H1 (cell line): ENCODE results near the gene NRL. TPM values are rescaled to one million over a fixed set of nuclear protein-coding genes. Genes with fewer than 3 reads are reported as not detected.

Experiments used
- CTCF ChIA-PET: fragments of 300-600 bp; sonication (Branson Sonifier 250); formaldehyde crosslinking; loops from one replicate; lab custom pipeline; 2021; ENCODE audit not compliant: partially characterized antibody; lab: Charles Lee
- POLR2A ChIA-PET: fragments of 300-600 bp; sonication (Branson Sonifier 250); formaldehyde crosslinking; loops from one replicate; lab custom pipeline; 2021; ENCODE audit warnings: inconsistent platforms; ENCODE audit not compliant: partially characterized antibody; lab: Charles Lee
- DNase-seq, 2 experiments: peaks; one replicate each; pipeline versions ENCODE4 v3.0.0 to v3.0.0-alpha.2; 2010 to 2022; ENCODE audit warnings: low spot score in 2 of 2, low read depth in 1 of 2, mixed read lengths in 1 of 2
- FAIRE-seq: peaks from 2 replicates; lab custom pipeline; 2011; peaks lifted over from hg19 to GRCh38; lab: Jason Lieb, UNC
- H2AFZ ChIP-seq: 2 replicates; pipeline ENCODE4 v1.8.1; 2012; ENCODE audit warnings: low read length, inconsistent platforms
- H2AK5ac ChIP-seq: 2 replicates; pipeline ENCODE4 v1.6.1; 2013; ENCODE audit warnings: low read depth, low read length
- H2BK120ac ChIP-seq: replicated peaks from 2 replicates; pipeline ENCODE3; 2013; ENCODE audit warnings: low read depth, low read length, inconsistent platforms
- H2BK12ac ChIP-seq: 2 replicates; pipeline ENCODE4 v1.6.1; 2013; ENCODE audit warnings: low read depth, low read length
- H2BK15ac ChIP-seq: 2 replicates; pipeline ENCODE4 v1.6.1; 2013; ENCODE audit warnings: low read length
- H2BK20ac ChIP-seq: 2 replicates; pipeline ENCODE4 v1.6.1; 2013; ENCODE audit warnings: low read length
- H2BK5ac ChIP-seq: 2 replicates; pipeline ENCODE4 v1.6.1; 2013; ENCODE audit warnings: low read depth, low read length
- H3K14ac ChIP-seq: 2 replicates; pipeline ENCODE4 v1.6.1; 2013; ENCODE audit warnings: inconsistent platforms; ENCODE audit not compliant: insufficient read length
- H3K18ac ChIP-seq: 2 replicates; pipeline ENCODE4 v1.6.1; 2013; ENCODE audit warnings: low read length; ENCODE audit errors: extremely low read depth
- H3K23ac ChIP-seq: 2 replicates; pipeline ENCODE4 v1.6.1; 2013; ENCODE audit warnings: inconsistent platforms; ENCODE audit not compliant: insufficient read length
- H3K23me2 ChIP-seq: 2 replicates; pipeline ENCODE4 v1.6.1; 2013; ENCODE audit warnings: low read depth, low read length
- H3K27ac ChIP-seq: 2 replicates; pipeline ENCODE4 v1.6.1; 2011; ENCODE audit warnings: low read depth, low read length, inconsistent platforms
- H3K27me3 ChIP-seq, 4 experiments: replicated peaks in 1 of 4; 1 replicate in 1 of 4; 2 replicates in 3 of 4; pipeline versions ENCODE4 v1.6.1 to v1.8.1; 2011 to 2013; ENCODE audit warnings: low read length in 3 of 4, mild to moderate bottlenecking in 3 of 4, inconsistent platforms in 2 of 4, mixed read lengths in 2 of 4, moderate library complexity in 1 of 4; ENCODE audit not compliant: control insufficient read depth in 3 of 4, insufficient read depth in 3 of 4; ENCODE audit errors: extremely low read depth in 1 of 4
- H3K36me3 ChIP-seq, 4 experiments: 2 replicates each; pipeline versions ENCODE4 v1.6.1 to v1.8.1; 2011 to 2013; ENCODE audit warnings: mild to moderate bottlenecking in 4 of 4, low read length in 3 of 4, moderate library complexity in 2 of 4, control low read depth in 1 of 4, inconsistent platforms in 1 of 4; ENCODE audit not compliant: insufficient read depth in 4 of 4, control insufficient read depth in 2 of 4
- H3K4ac ChIP-seq: replicated peaks from 2 replicates; pipeline ENCODE3; 2013; ENCODE audit warnings: low read length, low read depth, mixed read lengths, inconsistent platforms; ENCODE audit not compliant: insufficient read length
- H3K4me1 ChIP-seq, 4 experiments: replicated peaks in 1 of 4; 1 replicate in 1 of 4; 2 replicates in 3 of 4; pipeline versions ENCODE4 v1.6.1 to v1.8.1; 2011 to 2013; ENCODE audit warnings: low read length in 3 of 4, inconsistent platforms in 2 of 4, mixed read lengths in 1 of 4; ENCODE audit not compliant: insufficient read depth in 4 of 4, control insufficient read depth in 3 of 4
- H3K4me2 ChIP-seq, 2 experiments: 2 replicates each; pipeline versions ENCODE4 v1.6.1 to v1.8.1; 2011 to 2013; ENCODE audit warnings: low read depth in 2 of 2, low read length in 2 of 2, control low read depth in 1 of 2, inconsistent platforms in 1 of 2, mild to moderate bottlenecking in 1 of 2; ENCODE audit not compliant: insufficient read depth in 1 of 2
- H3K4me3 ChIP-seq, 4 experiments: fragments of 200-600, 300-600 bp in 1 of 4; sonication (generic), shearing (Covaris generic), sonication (Bioruptor Twin) in 1 of 4; 2 replicates each; pipeline versions ENCODE4 v1.5.1 to v1.8.1; 2011 to 2016; ENCODE audit warnings: low read length in 4 of 4, low read depth in 3 of 4, control low read depth in 2 of 4, inconsistent platforms in 2 of 4, mild to moderate bottlenecking in 2 of 4, mixed read lengths in 1 of 4, moderate library complexity in 1 of 4; ENCODE audit not compliant: insufficient read depth in 2 of 4; ENCODE audit errors: extremely low read depth in 1 of 4
- H3K56ac ChIP-seq: replicated peaks from 2 replicates; pipeline ENCODE3; 2013; ENCODE audit warnings: low read depth, mild to moderate bottlenecking, mixed read lengths, low read length, inconsistent platforms; ENCODE audit not compliant: insufficient read length
- H3K79me1 ChIP-seq: 2 replicates; pipeline ENCODE4 v1.6.1; 2013; ENCODE audit warnings: low read depth, low read length, control low read depth
- H3K79me2 ChIP-seq, 2 experiments: 2 replicates each; pipeline versions ENCODE4 v1.6.1 to v1.8.1; 2012 to 2013; ENCODE audit warnings: low read length in 2 of 2, mild to moderate bottlenecking in 2 of 2, inconsistent platforms in 1 of 2; ENCODE audit not compliant: insufficient read depth in 2 of 2, control insufficient read depth in 1 of 2
- H3K9ac ChIP-seq, 4 experiments: replicated peaks in 1 of 4; 1 replicate in 1 of 4; 2 replicates in 3 of 4; pipeline versions ENCODE4 v1.6.1 to v1.8.1; 2011 to 2013; ENCODE audit warnings: low read depth in 3 of 4, low read length in 3 of 4, control low read depth in 2 of 4, mild to moderate bottlenecking in 2 of 4, moderate library complexity in 2 of 4, inconsistent platforms in 1 of 4; ENCODE audit errors: extremely low read depth in 1 of 4
- H3K9me3 ChIP-seq, 2 experiments: 2 replicates each; pipeline versions ENCODE4 v1.6.1 to v1.8.1; 2012 to 2013; ENCODE audit warnings: mild to moderate bottlenecking in 2 of 2, moderate library complexity in 2 of 2, control low read depth in 1 of 2, inconsistent platforms in 1 of 2, low read depth in 1 of 2, low read length in 1 of 2, mixed read lengths in 1 of 2; ENCODE audit not compliant: insufficient read depth in 2 of 2
- H4K20me1 ChIP-seq, 2 experiments: replicated peaks in 1 of 2; 2 replicates each; pipeline versions ENCODE3 to v1.8.1; 2011 to 2013; ENCODE audit warnings: inconsistent platforms in 2 of 2, low read length in 2 of 2, mild to moderate bottlenecking in 1 of 2; ENCODE audit not compliant: insufficient read depth in 2 of 2, control insufficient read depth in 1 of 2
- H4K5ac ChIP-seq: 2 replicates; pipeline ENCODE4 v1.6.1; 2013; ENCODE audit warnings: low read length, low read depth, mixed read lengths, inconsistent platforms; ENCODE audit not compliant: insufficient read length
- H4K8ac ChIP-seq: 2 replicates; pipeline ENCODE4 v1.8.0; 2013; ENCODE audit warnings: mild to moderate bottlenecking, moderate library complexity, low read length, inconsistent platforms; ENCODE audit not compliant: insufficient read depth; ENCODE audit errors: extremely low read depth
- H4K91ac ChIP-seq: replicated peaks from 2 replicates; pipeline ENCODE3; 2013; ENCODE audit warnings: low read length, mixed read lengths, inconsistent platforms; ENCODE audit not compliant: insufficient read length
- CBX5 ChIP-seq: fragments of 300-800, 300-1000 bp; sonication (generic); IDR thresholded peaks from 2 replicates; pipeline ENCODE4 v1.7.1; 2016; ENCODE audit warnings: antibody characterized with exemption, low read length, low read depth
- E2F6 ChIP-seq: IDR thresholded peaks from 2 replicates; pipeline ENCODE4 v1.6.1; 2012; ENCODE audit warnings: inconsistent platforms
- EGR1 ChIP-seq: IDR thresholded peaks from 2 replicates; pipeline ENCODE4 v1.6.1; 2011; ENCODE audit warnings: low read depth, low read length, borderline replicate concordance
- FOSL1 ChIP-seq: IDR thresholded peaks from 2 replicates; pipeline ENCODE4 v1.6.1; 2011; ENCODE audit warnings: mild to moderate bottlenecking, low read depth, low read length, moderate library complexity; ENCODE audit not compliant: insufficient read depth
- KDM1A ChIP-seq: fragments of 200-600, 300-600 bp; sonication (generic); IDR thresholded peaks from 2 replicates; pipeline ENCODE4 v1.7.1; 2016; ENCODE audit warnings: mild to moderate bottlenecking, low read length, borderline replicate concordance
- KDM5A ChIP-seq: fragments of 200-600 bp; IDR thresholded peaks from 2 replicates; pipeline ENCODE4 v1.7.1; 2012; ENCODE audit warnings: mild to moderate bottlenecking, low read length, inconsistent platforms, mixed read lengths
- MAX ChIP-seq: IDR thresholded peaks from 2 replicates; pipeline ENCODE4 v1.6.1; 2012; ENCODE audit warnings: inconsistent platforms
- PHF8 ChIP-seq: fragments of 200-600 bp; sonication (generic); conservative IDR thresholded peaks from 2 replicates; pipeline ENCODE4 v1.7.1; 2012; ENCODE audit warnings: low read depth, mild to moderate bottlenecking, inconsistent platforms, low read length, moderate library complexity
- RXRA ChIP-seq: IDR thresholded peaks from 2 replicates; pipeline ENCODE4 v1.6.1; 2011; ENCODE audit warnings: low read depth, mild to moderate bottlenecking, low read length, moderate library complexity; ENCODE audit not compliant: insufficient read depth
- SIX5 ChIP-seq: IDR thresholded peaks from 2 replicates; pipeline ENCODE4 v1.6.1; 2011; ENCODE audit warnings: mild to moderate bottlenecking, low read depth, low read length
- WGBS, 2 experiments: shearing (Covaris generic) in 1 of 2; methylation state at CpG; one replicate each; pipeline versions ENCODE4 v1.1.6 to v1.1.7; 2013 to 2015; ENCODE audit warnings: low lambda C conversion rate in 2 of 2, mixed read lengths in 2 of 2, inconsistent platforms in 1 of 2, low coverage in 1 of 2, missing lambda C conversion rate in 1 of 2; ENCODE audit not compliant: insufficient replicate concordance in 2 of 2, insufficient coverage in 1 of 2, insufficient read length in 1 of 2; ENCODE audit errors: extremely low coverage in 1 of 2, missing lambda C conversion rate in 1 of 2; 5-methylcytosine and 5-hydroxymethylcytosine counted together
- polyA plus RNA-seq, 7 experiments: library from polyadenylated mRNA; depleted of rRNA in 3 of 7; stranded (reverse) in 5 of 7; unstranded in 2 of 7; fragments of >200 nt in 5 of 7; fragments of 200-250 nt in 2 of 7; gene quantifications; 1 replicate in 5 of 7; 2 replicates in 1 of 7; 4 replicates in 1 of 7; pipeline versions ENCODE4 v1.2.1 to v1.2.3, GENCODE V29; 2011 to 2013; ENCODE audit warnings: missing spikeins in 2 of 7, mixed read lengths in 2 of 7
- total RNA-seq: library from RNA; stranded (reverse); fragmentation: NEBNext Ultra II Directional; extraction: Animal tissue kit (Norgen Biotek cat#: 25700); gene quantifications from 2 replicates; pipeline ENCODE4 v1.2.1, GENCODE V29; 2021

The NRL gene
- total and polyA plus RNA-seq, 2 of the 8 experiments (the other 6 are each of a cell fraction or from before 2014, with no cell fraction given): 1.1 to 2.2 TPM

- FAIRE-seq: no peak
- H3K79me2 ChIP-seq: peaks cover 0 to 12% of the 10 kb centered on the region in 2 experiments; a peak in 2 of 4 replicates
- ChIA-PET CTCF (interaction anchor here (0.6 to 3.1 kb wide), 6 partner anchors 13 to 81 kb away, joined by 3 to 18 read pairs (median 4); partner anchors contain the start of gene IRF9), POLR2A (interaction anchor here (0.6 to 10.5 kb wide), 18 partner anchors 8 to 132 kb away, joined by 3 to 118 read pairs (median 6); partner anchors contain the start of genes DCAF11, IRF9, NRL and PSME2)
- DNase-seq: no peak
- H2BK20ac ChIP-seq: no peak overlapping the region
- H4K91ac ChIP-seq: no peak overlapping the region
- H2BK12ac ChIP-seq: no peak overlapping the region
- H3K27ac ChIP-seq: no peak overlapping the region
- peaks cover 8% of the 10 kb centered on the region; the same call in 1 of the 2 replicates for H3K23me2 ChIP-seq
- no peak overlapping the region for H4K8ac ChIP-seq
- H3K4me1 ChIP-seq: peaks cover 0 to 10% (median 7%) of the 10 kb centered on the region in 4 experiments; a peak in 5 of 7 replicates
- no peak overlapping the region for H2BK5ac ChIP-seq
- H3K9me3 ChIP-seq: no peaks in the 10 kb centered on the region
- H4K5ac ChIP-seq: no peak overlapping the region
- WGBS, 2 experiments: 92% methylated on average over 13 of the region's 13 CpGs; no CpG with 5 or more reads in 1 of the 2 experiments
- H3K4me2 ChIP-seq: no peak overlapping the region
- H3K18ac ChIP-seq: no peak overlapping the region
- H3K36me3 ChIP-seq: peaks cover 8 to 25% (median 14%) of the 10 kb centered on the region in 4 experiments; a peak in 6 of 8 replicates
- peaks cover 0 to 1% of the 10 kb centered on the region in 2 experiments for H4K20me1 ChIP-seq
- H3K27me3 ChIP-seq: no peaks in the 10 kb centered on the region
- H2BK15ac ChIP-seq: no peak overlapping the region
- H2BK120ac ChIP-seq: no peak overlapping the region
- H3K79me1 ChIP-seq: peaks cover 4% of the 10 kb centered on the region; the same call in 1 of the 2 replicates
- no peak overlapping the region for H3K4me3 ChIP-seq
- H3K9ac ChIP-seq: no peak overlapping the region
- no peak overlapping the region for H3K14ac ChIP-seq
- H2AFZ ChIP-seq: no peak overlapping the region
- no peak overlapping the region for H3K23ac ChIP-seq
- no peak overlapping the region for H3K56ac ChIP-seq
- H2AK5ac ChIP-seq: no peak overlapping the region
- no peak overlapping the region for H3K4ac ChIP-seq
- TF ChIP-seq SIX5 (no peak), E2F6 (no peak), PHF8 (no peak), CBX5 (no peak), EGR1 (no peak), MAX (no peak), KDM5A (no peak), KDM1A (no peak), FOSL1 (no peak), RXRA (no peak)
Observed at GRCh38 chr14:24138396-24139271, 23.9 kb upstream of the NRL start.
